ENCODE data around the gene MYRF. TPM values are rescaled to one million over a fixed set of nuclear protein-coding genes. Genes with fewer than 3 reads are reported as not detected.

The MYRF gene
- total and polyA plus RNA-seq, 2 donors = 0.09 to 0.62 TPM

- Histone ChIP-seq H3K27ac (ENCODE audit: low read depth in 1 of 2, low read length in 1 of 2) (peak overlapping the region in 1 of 2 donors; percentile 7), H3K36me3 (ENCODE audit: control insufficient read depth in 2 of 2, insufficient read depth in 2 of 2, low read length in 1 of 2) (peaks cover 16 to 60% of the 10 kb centered on the region in 2 donors), H3K4me1 (ENCODE audit: control insufficient read depth in 2 of 2, insufficient read depth in 2 of 2, low read length in 2 of 2) (peaks cover 10 to 14% of the 10 kb centered on the region in 2 donors), H3K27me3 (ENCODE audit: control insufficient read depth in 2 of 2, insufficient read depth in 1 of 2, low read length in 1 of 2) (no peaks in the 10 kb centered on the region), H3K9me3 (ENCODE audit: control insufficient read depth in 2 of 2, insufficient read depth in 1 of 2, low read length in 1 of 2) (no peaks in the 10 kb centered on the region), H3K4me3 (ENCODE audit: low read length in 2 of 2) (no peak overlapping the region)
- WGBS = 65% methylated on average over 3 of the region's 3 CpGs
- DNase-seq (ENCODE audit: low read depth in 6 of 9, low spot score in 9 of 9) = peak in 8 of 9 donors; percentile 57 to 87 (median 77)
Observed at GRCh38 chr11:61797263-61797944, 45.0 kb downstream of the MYRF start.

- H3K27me3 ChIP-seq (ENCODE audit: control insufficient read depth in 2 of 2, insufficient read depth in 1 of 2, low read length in 1 of 2) = no peaks in the 10 kb centered on the region
- H3K36me3 ChIP-seq (ENCODE audit: control insufficient read depth in 2 of 2, insufficient read depth in 2 of 2, low read length in 1 of 2) = peaks cover 30 to 79% of the 10 kb centered on the region in 2 donors
- H3K27ac ChIP-seq (ENCODE audit: low read depth in 1 of 2, low read length in 1 of 2) = no peak overlapping the region
- over 99% methylated on average over 2 of the region's 2 CpGs for WGBS
- H3K4me3 ChIP-seq (ENCODE audit: low read length in 2 of 2) = no peak overlapping the region
- H3K4me1 ChIP-seq (ENCODE audit: control insufficient read depth in 2 of 2, insufficient read depth in 2 of 2, low read length in 2 of 2) = no peaks in the 10 kb centered on the region
- DNase-seq (ENCODE audit: low read depth in 6 of 9, low spot score in 9 of 9) = no peak
- no peaks in the 10 kb centered on the region for H3K9me3 ChIP-seq (ENCODE audit: control insufficient read depth in 2 of 2, insufficient read depth in 1 of 2, low read length in 1 of 2)
Observed at GRCh38 chr11:61799665-61800284, 47.3 kb downstream of the MYRF start.

GRCh38 chr11:61800331-61801281 lies 48.2 kb downstream of the MYRF start:
- no peak for DNase-seq (ENCODE audit: low read depth in 6 of 9, low spot score in 9 of 9)
- Histone ChIP-seq H3K4me1 (ENCODE audit: control insufficient read depth in 2 of 2, insufficient read depth in 2 of 2, low read length in 2 of 2) (no peaks in the 10 kb centered on the region), H3K4me3 (ENCODE audit: low read length in 2 of 2) (no peak overlapping the region), H3K27me3 (ENCODE audit: control insufficient read depth in 2 of 2, insufficient read depth in 1 of 2, low read length in 1 of 2) (no peaks in the 10 kb centered on the region), H3K27ac (ENCODE audit: low read depth in 1 of 2, low read length in 1 of 2) (no peak overlapping the region), H3K36me3 (ENCODE audit: control insufficient read depth in 2 of 2, insufficient read depth in 2 of 2, low read length in 1 of 2) (peaks cover 33 to 78% of the 10 kb centered on the region in 2 donors), H3K9me3 (ENCODE audit: control insufficient read depth in 2 of 2, insufficient read depth in 1 of 2, low read length in 1 of 2) (no peaks in the 10 kb centered on the region)
- 81% methylated on average over 3 of the region's 3 CpGs for WGBS

- 95% methylated on average over 6 of the region's 6 CpGs for WGBS
- DNase-seq (ENCODE audit: low read depth in 6 of 9, low spot score in 9 of 9) = no peak
- no peak overlapping the region for H3K27ac ChIP-seq (ENCODE audit: low read depth in 1 of 2, low read length in 1 of 2)
- H3K4me1 ChIP-seq (ENCODE audit: control insufficient read depth in 2 of 2, insufficient read depth in 2 of 2, low read length in 2 of 2) = no peaks in the 10 kb centered on the region
- no peaks in the 10 kb centered on the region for H3K27me3 ChIP-seq (ENCODE audit: control insufficient read depth in 2 of 2, insufficient read depth in 1 of 2, low read length in 1 of 2)
- H3K4me3 ChIP-seq (ENCODE audit: low read length in 2 of 2) = no peak overlapping the region
- H3K9me3 ChIP-seq (ENCODE audit: control insufficient read depth in 2 of 2, insufficient read depth in 1 of 2, low read length in 1 of 2) = no peaks in the 10 kb centered on the region
- H3K36me3 ChIP-seq (ENCODE audit: control insufficient read depth in 2 of 2, insufficient read depth in 2 of 2, low read length in 1 of 2) = peaks cover 29 to 76% of the 10 kb centered on the region in 2 donors
Observed at GRCh38 chr11:61802605-61803004, 50.2 kb downstream of the MYRF start.

GRCh38 chr11:61803889-61804647 lies 51.6 kb downstream of the MYRF start:
- Histone ChIP-seq H3K36me3 (ENCODE audit: control insufficient read depth in 2 of 2, insufficient read depth in 2 of 2, low read length in 1 of 2) (peaks cover 38 to 75% of the 10 kb centered on the region in 2 donors), H3K9me3 (ENCODE audit: control insufficient read depth in 2 of 2, insufficient read depth in 1 of 2, low read length in 1 of 2) (no peaks in the 10 kb centered on the region), H3K4me3 (ENCODE audit: low read length in 2 of 2) (no peak overlapping the region), H3K27me3 (ENCODE audit: control insufficient read depth in 2 of 2, insufficient read depth in 1 of 2, low read length in 1 of 2) (no peaks in the 10 kb centered on the region), H3K27ac (ENCODE audit: low read depth in 1 of 2, low read length in 1 of 2) (no peak overlapping the region), H3K4me1 (ENCODE audit: control insufficient read depth in 2 of 2, insufficient read depth in 2 of 2, low read length in 2 of 2) (no peaks in the 10 kb centered on the region)
- WGBS = 93% methylated on average over 3 of the region's 3 CpGs
- no peak for DNase-seq (ENCODE audit: low read depth in 6 of 9, low spot score in 9 of 9)

GRCh38 chr11:61805146-61805545 lies 52.7 kb downstream of the MYRF start:
- Histone ChIP-seq H3K4me3 (ENCODE audit: low read length in 2 of 2) (no peak overlapping the region), H3K9me3 (ENCODE audit: control insufficient read depth in 2 of 2, insufficient read depth in 1 of 2, low read length in 1 of 2) (no peaks in the 10 kb centered on the region)
- WGBS = 96% methylated on average over 1 of the region's 1 CpG

GRCh38 chr11:61806785-61807184 lies 54.3 kb downstream of the MYRF start:
- Histone ChIP-seq H3K27ac (ENCODE audit: low read depth in 1 of 2, low read length in 1 of 2) (no peak overlapping the region), H3K9me3 (ENCODE audit: control insufficient read depth in 2 of 2, insufficient read depth in 1 of 2, low read length in 1 of 2) (no peaks in the 10 kb centered on the region), H3K4me1 (ENCODE audit: control insufficient read depth in 2 of 2, insufficient read depth in 2 of 2, low read length in 2 of 2) (no peaks in the 10 kb centered on the region), H3K36me3 (ENCODE audit: control insufficient read depth in 2 of 2, insufficient read depth in 2 of 2, low read length in 1 of 2) (peaks cover 52 to 81% of the 10 kb centered on the region in 2 donors), H3K4me3 (ENCODE audit: low read length in 2 of 2) (no peak overlapping the region), H3K27me3 (ENCODE audit: control insufficient read depth in 2 of 2, insufficient read depth in 1 of 2, low read length in 1 of 2) (no peaks in the 10 kb centered on the region)
- no peak for DNase-seq (ENCODE audit: low read depth in 6 of 9, low spot score in 9 of 9)
- 99% methylated on average over 5 of the region's 5 CpGs for WGBS

More at GRCh38 chr11:61805146-61805545, 52.7 kb downstream of the MYRF start:
- Histone ChIP-seq H3K36me3 (ENCODE audit: control insufficient read depth in 2 of 2, insufficient read depth in 2 of 2, low read length in 1 of 2) (peaks cover 45 to 76% of the 10 kb centered on the region in 2 donors), H3K27ac (ENCODE audit: low read depth in 1 of 2, low read length in 1 of 2) (no peak overlapping the region), H3K27me3 (ENCODE audit: control insufficient read depth in 2 of 2, insufficient read depth in 1 of 2, low read length in 1 of 2) (no peaks in the 10 kb centered on the region), H3K4me1 (ENCODE audit: control insufficient read depth in 2 of 2, insufficient read depth in 2 of 2, low read length in 2 of 2) (no peaks in the 10 kb centered on the region)
- DNase-seq (ENCODE audit: low read depth in 6 of 9, low spot score in 9 of 9) = no peak

GRCh38 chr11:61810671-61811175 lies 58.3 kb downstream of the MYRF start:
- Histone ChIP-seq H3K27ac (ENCODE audit: low read depth in 1 of 2, low read length in 1 of 2) (no peak overlapping the region), H3K36me3 (ENCODE audit: control insufficient read depth in 2 of 2, insufficient read depth in 2 of 2, low read length in 1 of 2) (peaks cover 43 to 63% of the 10 kb centered on the region in 2 donors), H3K4me1 (ENCODE audit: control insufficient read depth in 2 of 2, insufficient read depth in 2 of 2, low read length in 2 of 2) (peaks cover 7 to 10% of the 10 kb centered on the region in 2 donors), H3K9me3 (ENCODE audit: control insufficient read depth in 2 of 2, insufficient read depth in 1 of 2, low read length in 1 of 2) (peaks cover 0 to 8% of the 10 kb centered on the region in 2 donors), H3K4me3 (ENCODE audit: low read length in 2 of 2) (no peak overlapping the region), H3K27me3 (ENCODE audit: control insufficient read depth in 2 of 2, insufficient read depth in 1 of 2, low read length in 1 of 2) (peaks cover 0 to 10% of the 10 kb centered on the region in 2 donors)
- WGBS = over 99% methylated on average over 8 of the region's 8 CpGs
- DNase-seq (ENCODE audit: low read depth in 6 of 9, low spot score in 9 of 9) = no peak
